Liver (tissue), 9 donors: ENCODE results near the gene NNT. TPM values are rescaled to one million over a fixed set of nuclear protein-coding genes. Genes with fewer than 3 reads are reported as not detected.

Experiments used
- DNase-seq: peaks from one replicate; pipeline ENCODE4 v3.0.0-alpha.2; 2017; ENCODE audit warnings: low spot score
- H3K27ac ChIP-seq, 2 donors: one replicate each; pipeline ENCODE4 v1.7.0; 2013; ENCODE audit warnings: inconsistent platforms in 2 of 2, low read length in 2 of 2, control low read depth in 1 of 2, low read depth in 1 of 2, mild to moderate bottlenecking in 1 of 2
- H3K27me3 ChIP-seq, 4 donors: one replicate each; pipeline versions ENCODE4 v1.6.1 to v1.7.0; 2013; ENCODE audit warnings: low read length in 3 of 4, inconsistent platforms in 1 of 4, mild to moderate bottlenecking in 1 of 4, moderate library complexity in 1 of 4; ENCODE audit not compliant: control insufficient read depth in 4 of 4, insufficient read depth in 4 of 4
- H3K36me3 ChIP-seq, 4 donors: one replicate each; pipeline versions ENCODE4 v1.6.1 to v1.7.0; 2013; ENCODE audit warnings: low read length in 3 of 4, mild to moderate bottlenecking in 3 of 4, low read depth in 1 of 4, moderate library complexity in 1 of 4; ENCODE audit not compliant: control insufficient read depth in 4 of 4, insufficient read depth in 3 of 4
- H3K4me1 ChIP-seq, 4 donors: one replicate each; pipeline versions ENCODE4 v1.6.1 to v1.7.0; 2013; ENCODE audit warnings: low read length in 3 of 4, mild to moderate bottlenecking in 3 of 4, moderate library complexity in 1 of 4; ENCODE audit not compliant: control insufficient read depth in 4 of 4, insufficient read depth in 4 of 4
- H3K4me3 ChIP-seq, 3 donors: one replicate each; pipeline versions ENCODE4 v1.6.1 to v1.7.0; 2013; ENCODE audit warnings: low read length in 3 of 3, control low read depth in 1 of 3, low read depth in 1 of 3, mild to moderate bottlenecking in 1 of 3
- H3K9ac ChIP-seq, 2 donors: one replicate each; pipeline ENCODE4 v1.7.0; 2013; ENCODE audit warnings: low read length in 2 of 2, mild to moderate bottlenecking in 2 of 2, moderate library complexity in 2 of 2, control low read depth in 1 of 2, low read depth in 1 of 2
- H3K9me3 ChIP-seq, 4 donors: one replicate each; pipeline versions ENCODE4 v1.6.1 to v1.7.0; 2013; ENCODE audit warnings: low read length in 3 of 4; ENCODE audit not compliant: control insufficient read depth in 4 of 4
- FOXA1 ChIP-seq: IDR thresholded peaks from 2 replicates; pipeline ENCODE4 v1.6.1; 2016; ENCODE audit warnings: antibody characterized with exemption
- FOXA2 ChIP-seq: IDR thresholded peaks from 2 replicates; pipeline ENCODE4 v1.6.1; 2016; ENCODE audit warnings: antibody characterized with exemption
- GABPA ChIP-seq, 2 donors: IDR thresholded peaks in 1 of 2; conservative IDR thresholded peaks in 1 of 2; 2 replicates each; pipeline ENCODE4 v1.6.1; 2016; ENCODE audit warnings: antibody characterized with exemption in 2 of 2, mild to moderate bottlenecking in 1 of 2, moderate library complexity in 1 of 2
- HNF4A ChIP-seq, 2 donors: conservative IDR thresholded peaks; 2 replicates each; pipeline ENCODE4 v1.6.1; 2016; ENCODE audit warnings: antibody characterized with exemption in 2 of 2, mild to moderate bottlenecking in 2 of 2
- HNF4G ChIP-seq: IDR thresholded peaks from 2 replicates; pipeline ENCODE4 v1.6.1; 2016; ENCODE audit warnings: antibody characterized with exemption
- JUND ChIP-seq, 2 donors: IDR thresholded peaks; 2 replicates each; pipeline ENCODE4 v1.6.1; 2016; ENCODE audit warnings: antibody characterized with exemption in 2 of 2
- NR2F2 ChIP-seq: IDR thresholded peaks from 2 replicates; pipeline ENCODE4 v1.6.1; 2016; ENCODE audit warnings: antibody characterized with exemption
- RAD21 ChIP-seq, 2 donors: IDR thresholded peaks; 2 replicates each; pipeline ENCODE4 v1.6.1; 2016; ENCODE audit warnings: antibody characterized with exemption in 2 of 2, mild to moderate bottlenecking in 2 of 2
- TAF1 ChIP-seq: conservative IDR thresholded peaks from 2 replicates; pipeline ENCODE4 v1.6.1; 2016; ENCODE audit warnings: antibody characterized with exemption, mild to moderate bottlenecking
- YY1 ChIP-seq: IDR thresholded peaks from 2 replicates; pipeline ENCODE4 v1.6.1; 2016; ENCODE audit warnings: antibody characterized with exemption, mild to moderate bottlenecking
- WGBS: extraction: QIAGEN DNeasy Blood & Tissue Kit; methylation state at CpG from one replicate; pipeline ENCODE4 v1.1.7; 2013; 5-methylcytosine and 5-hydroxymethylcytosine counted together
- polyA plus RNA-seq, 2 donors: library from polyadenylated mRNA; stranded (reverse) in 1 of 2; unstranded in 1 of 2; fragments of 200-250 nt in 1 of 2; fragments of >200 nt in 1 of 2; fragmentation: Nextera tagmentation in 1 of 2; extraction: Ambion mirVana in 1 of 2; gene quantifications; one replicate each; pipeline versions ENCODE4 v1.2.1 to v1.2.3, GENCODE V29; 2013 to 2015
- total RNA-seq, 2 donors: library from RNA; depleted of rRNA; stranded (reverse); fragments of >200 nt; gene quantifications; one replicate each; pipeline ENCODE4 v1.2.3, GENCODE V29; 2014
- TF ChIP-seq, protein P1 (sequence below): fragments of 150-350 bp; IDR thresholded peaks from 2 replicates; pipeline ENCODE4 v1.5.1; 2017; ENCODE audit warnings: improper control_type of control experiment, low read depth, low read length; ENCODE audit not compliant: missing input control
- TF ChIP-seq, protein P2 (sequence below): IDR thresholded peaks from 2 replicates; pipeline ENCODE4 v1.6.1; 2016; ENCODE audit warnings: antibody characterized with exemption
- TF ChIP-seq, protein P3 (sequence below): IDR thresholded peaks from 2 replicates; pipeline ENCODE4 v1.6.1; 2016; ENCODE audit warnings: antibody characterized with exemption
- TF ChIP-seq, protein P4 (sequence below): IDR thresholded peaks from 2 replicates; pipeline ENCODE4 v1.6.1; 2016; ENCODE audit warnings: antibody characterized with exemption
- donor health status: healthy.
- donor health status: healthy.
- donor health status: healthy.
- donor health status: healthy.
- donor health status: healthy.

The NNT gene
- total and polyA plus RNA-seq, 4 donors, result 45.4 to 154 (median 89.2) TPM

DNA sequence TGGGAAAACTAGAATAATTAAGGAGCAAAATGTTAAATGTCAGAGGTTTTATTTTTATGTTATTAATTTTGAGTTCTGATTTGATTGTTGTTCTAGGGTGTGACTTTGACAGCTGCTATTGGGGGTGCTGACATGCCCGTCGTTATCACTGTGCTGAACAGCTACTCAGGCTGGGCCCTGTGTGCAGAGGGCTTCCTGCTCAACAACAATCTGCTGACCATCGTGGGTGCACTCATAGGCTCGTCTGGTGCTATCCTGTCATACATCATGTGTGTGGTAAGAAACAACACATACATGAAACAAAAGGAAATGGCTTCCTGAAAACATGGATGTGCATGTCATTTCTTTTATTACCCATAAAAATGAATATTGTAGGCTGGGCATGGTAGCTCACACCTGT, 56.1 kb downstream of the NNT start:
- no peak overlapping the region for H3K9ac ChIP-seq
- H3K4me3 ChIP-seq, result no peak overlapping the region
- H3K9me3 ChIP-seq, result no peaks in the 10 kb centered on the region
- H3K27me3 ChIP-seq, result no peaks in the 10 kb centered on the region
- peaks cover 0 to 3% (median 0%) of the 10 kb centered on the region in 4 donors for H3K4me1 ChIP-seq
- TF ChIP-seq GABPA (IDR thresholded peaks at IDR 0.05 in 1 of 2, conservative IDR thresholded peaks at IDR 0.05 in 1 of 2), result no peak
- no peak for TF ChIP-seq RAD21 (IDR thresholded peaks at IDR 0.05)
- no peak for TF ChIP-seq HNF4G
- TF ChIP-seq, protein P1, sequence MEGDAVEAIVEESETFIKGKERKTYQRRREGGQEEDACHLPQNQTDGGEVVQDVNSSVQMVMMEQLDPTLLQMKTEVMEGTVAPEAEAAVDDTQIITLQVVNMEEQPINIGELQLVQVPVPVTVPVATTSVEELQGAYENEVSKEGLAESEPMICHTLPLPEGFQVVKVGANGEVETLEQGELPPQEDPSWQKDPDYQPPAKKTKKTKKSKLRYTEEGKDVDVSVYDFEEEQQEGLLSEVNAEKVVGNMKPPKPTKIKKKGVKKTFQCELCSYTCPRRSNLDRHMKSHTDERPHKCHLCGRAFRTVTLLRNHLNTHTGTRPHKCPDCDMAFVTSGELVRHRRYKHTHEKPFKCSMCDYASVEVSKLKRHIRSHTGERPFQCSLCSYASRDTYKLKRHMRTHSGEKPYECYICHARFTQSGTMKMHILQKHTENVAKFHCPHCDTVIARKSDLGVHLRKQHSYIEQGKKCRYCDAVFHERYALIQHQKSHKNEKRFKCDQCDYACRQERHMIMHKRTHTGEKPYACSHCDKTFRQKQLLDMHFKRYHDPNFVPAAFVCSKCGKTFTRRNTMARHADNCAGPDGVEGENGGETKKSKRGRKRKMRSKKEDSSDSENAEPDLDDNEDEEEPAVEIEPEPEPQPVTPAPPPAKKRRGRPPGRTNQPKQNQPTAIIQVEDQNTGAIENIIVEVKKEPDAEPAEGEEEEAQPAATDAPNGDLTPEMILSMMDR, result no peak
- no peak for TF ChIP-seq JUND (IDR thresholded peaks at IDR 0.05)
- no peak for TF ChIP-seq NR2F2
- no peak for TF ChIP-seq TAF1
- TF ChIP-seq FOXA1, result no peak
- TF ChIP-seq, protein P2, sequence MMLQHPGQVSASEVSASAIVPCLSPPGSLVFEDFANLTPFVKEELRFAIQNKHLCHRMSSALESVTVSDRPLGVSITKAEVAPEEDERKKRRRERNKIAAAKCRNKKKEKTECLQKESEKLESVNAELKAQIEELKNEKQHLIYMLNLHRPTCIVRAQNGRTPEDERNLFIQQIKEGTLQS, result no peak
- TF ChIP-seq, protein P3, sequence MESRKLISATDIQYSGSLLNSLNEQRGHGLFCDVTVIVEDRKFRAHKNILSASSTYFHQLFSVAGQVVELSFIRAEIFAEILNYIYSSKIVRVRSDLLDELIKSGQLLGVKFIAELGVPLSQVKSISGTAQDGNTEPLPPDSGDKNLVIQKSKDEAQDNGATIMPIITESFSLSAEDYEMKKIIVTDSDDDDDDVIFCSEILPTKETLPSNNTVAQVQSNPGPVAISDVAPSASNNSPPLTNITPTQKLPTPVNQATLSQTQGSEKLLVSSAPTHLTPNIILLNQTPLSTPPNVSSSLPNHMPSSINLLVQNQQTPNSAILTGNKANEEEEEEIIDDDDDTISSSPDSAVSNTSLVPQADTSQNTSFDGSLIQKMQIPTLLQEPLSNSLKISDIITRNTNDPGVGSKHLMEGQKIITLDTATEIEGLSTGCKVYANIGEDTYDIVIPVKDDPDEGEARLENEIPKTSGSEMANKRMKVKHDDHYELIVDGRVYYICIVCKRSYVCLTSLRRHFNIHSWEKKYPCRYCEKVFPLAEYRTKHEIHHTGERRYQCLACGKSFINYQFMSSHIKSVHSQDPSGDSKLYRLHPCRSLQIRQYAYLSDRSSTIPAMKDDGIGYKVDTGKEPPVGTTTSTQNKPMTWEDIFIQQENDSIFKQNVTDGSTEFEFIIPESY, result no peak
- TF ChIP-seq, protein P4, sequence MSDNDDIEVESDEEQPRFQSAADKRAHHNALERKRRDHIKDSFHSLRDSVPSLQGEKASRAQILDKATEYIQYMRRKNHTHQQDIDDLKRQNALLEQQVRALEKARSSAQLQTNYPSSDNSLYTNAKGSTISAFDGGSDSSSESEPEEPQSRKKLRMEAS, result no peak
- no peak for TF ChIP-seq HNF4A (conservative IDR thresholded peaks at IDR 0.05)
- TF ChIP-seq YY1, result no peak
- no peak for TF ChIP-seq FOXA2
- WGBS, result 92% methylated on average over 4 of the region's 4 CpGs
- DNase-seq, result no peak
- H3K27ac ChIP-seq, result no peak overlapping the region
- H3K36me3 ChIP-seq, result peaks cover 3 to 43% (median 39%) of the 10 kb centered on the region in 4 donors

DNA sequence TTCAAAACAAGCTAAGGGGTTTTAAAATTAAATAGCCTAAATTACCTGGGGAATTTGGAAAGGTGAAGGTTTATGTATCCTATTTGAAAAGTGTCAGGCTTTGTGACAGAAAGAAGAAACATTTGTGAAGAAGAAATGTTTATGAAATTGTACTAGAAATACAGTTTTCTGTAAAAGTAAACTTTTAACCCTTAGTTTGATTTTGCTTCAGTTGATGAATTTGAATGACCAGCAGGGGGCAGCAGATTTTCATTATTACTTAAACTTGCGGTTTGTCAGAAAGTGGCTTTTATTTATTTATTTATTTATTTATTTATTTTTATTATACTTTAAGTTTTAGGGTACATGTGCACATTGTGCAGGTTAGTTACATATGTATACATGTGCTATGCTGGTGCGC, 58.1 kb downstream of the NNT start:
- Histone ChIP-seq H3K27me3 (no peaks in the 10 kb centered on the region), H3K27ac (no peak overlapping the region), H3K4me3 (no peak overlapping the region), H3K9ac (no peak overlapping the region), H3K4me1 (peaks cover 0 to 3% (median 0%) of the 10 kb centered on the region in 4 donors), H3K36me3 (peaks cover 3 to 42% (median 28%) of the 10 kb centered on the region in 4 donors), H3K9me3 (no peaks in the 10 kb centered on the region)
- TF ChIP-seq FOXA1, result no peak
- peak; percentile 51 to 61 for TF ChIP-seq RAD21 (IDR thresholded peaks at IDR 0.05)
- TF ChIP-seq, protein P1, result peak; percentile 44
- WGBS, result 64% methylated on average over 1 of the region's 2 CpGs
- no peak for DNase-seq
